ENCODE measurements around the gene UPP2.

UPP2 gene

DNA sequence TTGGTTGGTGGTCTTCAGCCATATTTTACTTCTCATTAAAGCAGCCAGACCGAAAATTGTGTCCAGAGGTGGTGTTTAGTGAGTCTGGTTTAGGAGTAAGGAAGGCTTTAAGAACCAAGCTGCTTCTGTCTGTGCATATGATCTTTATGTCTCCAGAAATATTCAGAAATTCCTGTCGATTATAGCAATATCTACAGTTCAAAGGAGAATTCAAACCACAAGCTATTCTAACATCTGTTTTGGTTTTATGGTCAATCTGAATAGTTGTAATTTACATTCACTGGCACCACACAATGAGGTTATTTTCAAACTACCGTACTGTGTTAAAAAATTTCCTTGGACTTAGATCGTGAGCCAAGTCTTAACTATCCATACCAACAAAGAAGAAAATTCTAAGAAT lies 11.3 kb downstream of the UPP2 start:
- no peak for DNase-seq

DNA sequence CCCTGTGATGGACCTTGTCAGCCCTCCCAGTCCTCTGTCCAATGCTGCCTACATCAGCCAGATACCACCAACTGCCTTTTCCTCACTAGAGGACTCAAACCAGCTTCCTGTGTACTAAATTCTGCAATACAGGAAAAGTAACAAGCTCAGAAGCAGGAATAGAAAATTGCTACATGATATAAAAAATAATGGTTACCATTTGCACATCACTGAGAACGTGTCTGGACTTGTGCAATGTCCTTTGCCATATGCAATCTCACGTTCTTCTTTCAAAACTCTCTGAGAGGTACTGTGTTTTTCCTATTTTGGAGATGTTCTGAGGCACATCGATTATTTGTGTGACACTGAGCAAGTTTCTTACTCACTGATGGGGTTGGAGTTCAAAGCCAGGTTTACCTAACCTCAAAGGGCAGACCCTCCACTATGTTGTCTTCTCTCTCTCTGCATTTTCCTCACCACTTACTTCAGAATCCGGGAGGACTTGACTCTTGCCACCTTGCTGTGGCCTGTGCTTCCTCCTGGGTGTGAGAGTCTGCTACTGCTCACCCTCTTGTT lies 12.1 kb downstream of the UPP2 start:
- no peak for DNase-seq

DNA sequence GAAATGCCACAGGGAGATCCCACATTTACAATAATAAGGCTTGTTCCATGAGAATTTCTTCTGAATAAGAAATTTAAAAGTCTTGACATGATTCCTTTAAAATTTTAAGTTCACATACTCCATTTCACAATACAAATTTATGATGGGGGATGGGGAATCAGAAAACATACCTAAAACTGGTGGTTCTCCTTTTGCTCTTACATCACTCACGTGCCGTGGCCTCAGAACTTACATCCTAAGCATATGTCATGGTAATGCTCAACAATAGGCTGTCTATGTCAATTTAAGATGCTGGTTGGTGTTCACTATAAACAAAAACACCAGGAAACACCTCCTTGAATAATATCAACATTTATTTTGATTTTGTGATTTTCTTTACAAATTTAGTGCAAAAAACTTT lies 12.8 kb downstream of the UPP2 start:
- DNase-seq: no peak

DNA sequence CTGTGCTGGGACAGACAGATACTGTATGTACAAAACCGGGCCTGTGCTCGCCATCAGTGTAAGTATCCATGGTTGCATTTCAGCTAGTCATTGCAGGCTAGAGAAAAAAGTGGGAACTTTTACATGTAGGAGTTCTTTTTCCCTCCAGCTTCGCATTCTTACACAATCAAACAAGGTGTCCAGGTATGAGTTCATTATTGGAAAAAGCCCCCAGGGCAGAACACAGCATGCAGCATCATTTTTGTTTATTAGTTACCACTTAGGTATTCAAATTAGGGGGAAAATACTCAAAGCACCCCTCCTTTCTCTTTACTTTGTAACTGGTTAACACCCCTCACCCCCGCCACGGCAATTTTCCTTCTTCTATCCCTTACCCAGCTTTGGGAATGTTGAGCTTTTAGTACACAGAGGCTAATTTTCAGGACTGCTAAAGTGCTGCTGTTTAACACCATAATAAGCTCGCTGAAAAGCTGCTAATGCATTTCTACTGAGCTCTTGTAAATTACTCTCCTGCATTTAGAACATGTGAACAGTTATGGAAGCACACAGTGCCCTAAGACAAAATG lies 13.6 kb downstream of the UPP2 start:
- no peak for DNase-seq

DNA sequence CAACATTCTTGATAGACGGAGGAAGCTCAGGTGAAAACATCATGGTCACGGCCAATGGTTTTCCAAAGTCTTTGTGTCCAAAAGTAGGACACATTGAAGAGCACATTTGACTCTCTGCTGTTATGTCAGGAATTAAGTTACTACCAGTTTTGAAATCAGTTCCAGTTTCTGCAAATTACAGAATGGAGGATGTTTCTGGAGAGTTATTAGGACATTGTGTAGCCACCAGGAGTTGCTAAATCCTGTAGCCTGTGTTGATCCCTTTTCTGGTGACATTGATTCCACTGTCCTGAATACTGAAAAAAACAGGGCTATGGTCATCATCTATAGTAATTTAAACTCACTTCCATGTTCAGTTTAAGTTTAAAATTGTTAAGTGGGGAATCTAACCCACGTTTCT lies 15.3 kb downstream of the UPP2 start:
- no peak for DNase-seq

DNA sequence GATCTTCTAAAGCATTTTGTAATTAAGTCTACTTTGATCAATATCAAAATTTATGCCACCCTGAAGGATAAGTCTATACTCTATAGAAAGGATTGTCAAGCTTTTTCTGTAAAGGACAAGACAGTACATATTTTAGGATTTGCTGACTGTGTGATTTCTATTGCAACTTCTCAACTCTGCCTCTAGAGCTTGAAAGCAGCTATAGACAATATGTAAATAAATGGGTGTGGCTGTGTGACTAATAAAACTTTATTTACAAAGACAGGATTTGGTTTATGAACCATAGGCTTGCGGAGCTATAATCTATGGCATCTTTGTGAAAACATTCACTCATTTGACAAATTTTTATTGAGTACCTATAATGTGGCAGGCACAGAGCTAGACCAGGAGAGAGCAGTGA lies 18.4 kb downstream of the UPP2 start:
- DNase-seq: no peak

DNA sequence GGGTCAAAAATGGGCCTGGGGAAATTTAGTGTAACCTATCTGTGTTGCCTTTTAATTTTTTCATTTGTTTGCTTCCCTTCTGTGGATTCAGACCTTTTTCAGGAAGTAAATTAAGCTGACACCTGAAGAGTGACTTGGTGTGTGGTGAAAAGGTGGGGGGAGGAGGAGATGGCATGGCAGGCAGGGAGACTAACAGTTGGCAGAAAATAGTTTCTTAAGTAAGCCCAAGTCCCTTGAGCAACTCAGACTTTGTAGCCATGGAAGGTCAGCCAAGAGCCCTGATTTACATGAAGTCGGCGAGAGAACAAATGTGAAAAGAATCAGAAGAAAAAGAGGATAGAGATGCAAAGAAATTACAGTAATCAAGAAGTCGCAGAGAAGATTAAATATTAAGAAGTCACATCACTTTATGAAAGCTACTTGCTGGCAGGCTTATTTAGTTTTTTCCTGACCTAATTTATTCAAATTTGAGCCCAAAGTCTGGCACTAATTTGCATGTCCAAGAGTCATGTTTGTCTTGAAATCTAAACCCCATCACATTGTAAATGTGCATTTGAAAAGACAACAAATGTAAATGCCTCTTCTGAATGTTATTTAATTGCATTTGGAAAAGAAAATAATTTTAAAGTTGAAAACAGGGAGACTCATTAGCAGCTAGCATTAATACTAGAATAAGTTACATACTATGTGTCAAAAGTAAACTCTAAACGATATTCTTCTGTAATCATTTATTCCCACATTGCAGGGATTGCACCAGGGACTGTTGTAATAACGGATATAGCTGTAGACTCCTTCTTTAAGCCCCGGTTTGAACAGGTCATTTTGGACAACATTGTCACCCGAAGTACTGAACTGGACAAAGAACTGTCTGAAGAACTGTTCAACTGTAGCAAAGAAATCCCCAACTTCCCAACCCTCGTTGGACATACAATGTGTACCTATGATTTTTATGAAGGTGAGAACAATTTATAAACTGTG lies 19.3 kb downstream of the UPP2 start:
- no peak for DNase-seq

DNA sequence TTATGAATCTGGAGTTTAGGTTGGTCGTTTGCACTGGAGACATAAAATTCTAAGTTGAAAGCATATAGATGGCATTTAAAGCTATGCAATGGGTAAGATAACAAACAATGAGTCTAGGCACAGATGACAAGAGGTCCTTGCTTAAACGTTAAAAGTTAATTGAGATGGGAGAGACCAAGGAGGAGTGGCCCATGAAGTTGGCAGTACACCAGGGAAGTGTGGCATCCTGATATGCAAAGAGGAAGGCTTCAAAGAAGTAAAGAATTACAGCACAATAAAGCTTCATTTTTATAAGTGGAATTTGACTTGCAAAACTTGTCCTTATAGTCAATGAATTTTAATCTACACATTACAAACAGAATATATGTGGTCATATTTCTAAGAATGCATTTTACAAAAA lies 23.2 kb downstream of the UPP2 start:
- DNase-seq: no peak

DNA sequence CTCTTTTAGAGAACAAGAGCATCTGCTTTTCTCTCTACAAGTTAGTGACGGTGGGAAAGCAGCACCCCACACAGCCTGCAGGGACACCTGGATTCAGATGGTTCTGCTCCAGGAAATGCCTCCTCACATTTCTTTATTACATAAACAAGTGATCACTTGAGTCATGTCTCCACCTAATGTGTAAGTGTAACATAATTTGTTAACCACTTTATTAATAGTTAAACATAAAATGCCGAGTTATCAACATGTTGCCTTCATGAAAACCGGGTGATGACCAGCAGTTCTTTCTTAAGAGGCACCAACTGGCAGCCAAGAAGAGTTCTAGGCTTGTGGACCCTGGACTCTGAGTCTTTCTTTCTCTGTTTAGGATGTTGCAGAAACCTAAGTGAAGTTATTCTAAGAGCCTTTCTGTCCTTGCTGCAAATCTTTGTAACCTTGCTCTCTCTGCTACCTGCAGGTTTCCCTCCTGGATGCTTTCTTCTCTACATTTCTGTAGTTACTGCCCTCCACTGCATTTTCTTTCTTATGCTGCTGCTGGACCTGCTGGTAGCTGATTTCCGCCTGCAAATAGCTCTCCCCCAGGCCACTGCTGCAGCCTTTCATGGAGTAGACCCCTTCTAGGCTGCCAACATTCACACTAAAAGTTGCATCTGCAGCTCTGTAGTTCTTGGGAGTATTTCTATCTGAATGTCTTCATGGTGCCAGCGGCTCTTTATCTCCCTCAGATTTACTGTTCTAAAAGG lies 24.3 kb downstream of the UPP2 start:
- DNase-seq: no peak

DNA sequence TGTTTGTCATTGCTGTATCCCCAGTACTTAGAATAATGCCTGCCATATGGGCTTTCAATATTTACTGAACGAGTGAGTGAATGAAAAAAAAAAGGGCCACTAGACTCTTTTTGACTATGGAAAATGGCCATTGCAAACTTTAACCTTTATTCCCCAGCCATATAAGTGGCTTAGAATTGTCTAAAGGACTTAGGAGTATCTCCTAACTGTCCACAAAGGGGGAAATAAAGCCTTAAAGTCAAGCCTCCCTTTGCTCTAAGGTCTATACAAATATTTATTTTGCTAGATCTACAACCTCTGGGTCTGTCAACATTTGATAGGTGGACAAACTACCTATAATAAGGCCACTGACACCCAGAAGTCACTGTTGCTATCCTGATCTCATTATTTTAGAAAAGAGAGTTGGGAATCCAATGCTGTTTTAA lies 25.7 kb downstream of the UPP2 start:
- DNase-seq: no peak

DNA sequence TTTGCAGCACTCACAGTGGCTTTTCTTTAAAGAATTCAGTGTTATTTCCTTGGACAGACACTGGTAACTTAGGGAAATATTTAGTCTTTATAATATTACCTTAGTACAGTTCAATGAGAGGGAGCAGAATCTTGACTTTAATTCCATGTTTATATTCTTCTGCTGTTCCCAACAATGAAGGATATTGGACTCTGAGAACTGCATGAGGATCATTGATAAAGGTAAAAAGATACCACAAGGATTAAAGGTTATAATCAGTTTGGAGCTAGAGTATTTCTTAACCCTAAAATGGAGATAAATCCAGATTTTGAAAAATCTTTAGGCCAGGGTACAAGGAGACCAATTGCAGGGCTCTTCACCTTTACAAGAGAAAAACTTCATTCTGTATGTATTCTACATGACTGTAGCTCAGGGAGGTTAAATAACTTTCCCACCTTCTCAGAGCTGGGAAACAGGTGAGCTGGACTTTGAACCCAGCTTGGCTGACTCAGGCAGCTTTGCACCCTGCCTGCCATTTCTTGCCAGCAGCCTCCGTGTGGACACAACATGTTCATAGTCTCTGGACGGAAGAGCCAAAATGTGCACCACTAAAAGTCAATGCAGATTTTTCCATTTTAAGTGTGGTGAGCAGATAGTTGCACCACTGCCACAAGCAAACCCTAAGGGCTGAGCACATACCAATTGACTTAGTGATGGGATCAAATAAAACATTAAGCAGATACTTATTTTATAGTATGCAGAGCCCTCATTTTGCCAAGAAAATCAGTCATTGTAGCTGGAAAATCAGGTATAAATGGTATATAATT lies 26.7 kb downstream of the UPP2 start:
- DNase-seq: no peak

DNA sequence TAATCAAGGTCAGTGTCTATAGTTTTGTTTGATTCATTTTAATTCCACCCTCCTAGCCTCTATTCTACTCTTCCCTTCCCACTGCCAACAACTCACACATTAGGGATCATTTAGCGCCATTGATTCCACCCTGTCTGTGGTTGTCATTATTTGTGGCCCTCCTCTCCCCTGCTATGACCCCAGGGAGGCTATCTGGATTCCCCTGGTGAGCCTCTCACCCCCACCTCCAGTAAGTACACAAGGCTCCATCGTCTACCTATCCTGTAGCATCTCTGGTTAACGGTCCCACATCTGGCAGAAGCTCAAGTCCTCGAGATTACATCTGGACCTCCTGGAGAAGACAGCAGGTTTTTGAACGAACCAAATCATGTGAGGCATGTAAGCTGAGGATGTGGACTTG lies 27.4 kb downstream of the UPP2 start:
- DNase-seq: no peak

DNA sequence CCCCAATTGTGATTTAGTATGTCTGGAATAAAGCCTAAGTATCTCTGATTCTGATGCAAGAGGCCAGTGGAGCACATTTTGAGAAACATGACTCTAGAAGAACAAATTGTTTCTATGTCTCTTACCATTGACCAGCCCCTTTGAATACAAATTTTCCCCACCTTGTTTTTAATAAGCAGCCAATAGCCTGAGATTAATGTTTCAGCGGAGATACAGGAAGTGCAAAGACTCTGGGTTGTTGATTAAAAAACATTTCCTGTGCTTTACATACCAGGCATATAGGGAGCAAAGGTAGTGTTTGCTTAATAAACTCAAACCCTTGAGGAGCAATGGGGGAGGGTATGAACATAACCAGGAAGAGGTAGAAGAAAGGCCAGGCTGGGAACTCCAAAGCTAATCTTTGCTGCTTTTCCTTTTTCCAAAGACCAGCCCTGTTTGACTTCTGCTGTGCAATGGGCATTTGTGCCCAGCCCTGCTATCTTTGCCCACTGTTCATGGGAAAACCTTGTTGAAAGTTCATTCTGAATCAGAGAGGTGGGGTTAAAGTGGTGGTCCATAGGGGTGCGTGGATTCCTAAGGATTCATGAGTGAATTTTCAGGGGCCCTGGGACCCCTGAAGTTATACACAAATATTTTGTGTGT lies 29.3 kb downstream of the UPP2 start:
- DNase-seq: no peak

DNA sequence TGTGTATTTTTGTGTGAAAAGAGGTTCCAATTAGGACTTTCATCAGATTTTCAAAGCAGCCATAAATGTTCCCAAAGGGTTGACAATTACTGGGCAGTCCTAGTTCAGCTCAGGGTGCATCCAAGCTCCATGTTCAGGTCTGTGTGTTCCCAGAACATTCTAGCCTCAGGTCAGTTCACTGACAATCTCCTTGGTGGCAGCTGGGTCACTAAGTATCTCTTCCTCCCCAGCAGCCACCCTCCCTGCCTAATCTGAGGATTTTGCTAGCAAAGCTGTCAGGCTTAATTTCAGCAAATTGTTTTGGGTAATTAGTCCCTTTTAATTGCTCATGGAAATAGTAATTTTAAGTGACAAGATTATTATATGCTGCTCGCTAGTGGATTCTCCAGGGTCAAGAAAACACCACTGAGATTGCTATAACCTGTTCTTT lies 29.8 kb downstream of the UPP2 start:
- DNase-seq: no peak

DNA sequence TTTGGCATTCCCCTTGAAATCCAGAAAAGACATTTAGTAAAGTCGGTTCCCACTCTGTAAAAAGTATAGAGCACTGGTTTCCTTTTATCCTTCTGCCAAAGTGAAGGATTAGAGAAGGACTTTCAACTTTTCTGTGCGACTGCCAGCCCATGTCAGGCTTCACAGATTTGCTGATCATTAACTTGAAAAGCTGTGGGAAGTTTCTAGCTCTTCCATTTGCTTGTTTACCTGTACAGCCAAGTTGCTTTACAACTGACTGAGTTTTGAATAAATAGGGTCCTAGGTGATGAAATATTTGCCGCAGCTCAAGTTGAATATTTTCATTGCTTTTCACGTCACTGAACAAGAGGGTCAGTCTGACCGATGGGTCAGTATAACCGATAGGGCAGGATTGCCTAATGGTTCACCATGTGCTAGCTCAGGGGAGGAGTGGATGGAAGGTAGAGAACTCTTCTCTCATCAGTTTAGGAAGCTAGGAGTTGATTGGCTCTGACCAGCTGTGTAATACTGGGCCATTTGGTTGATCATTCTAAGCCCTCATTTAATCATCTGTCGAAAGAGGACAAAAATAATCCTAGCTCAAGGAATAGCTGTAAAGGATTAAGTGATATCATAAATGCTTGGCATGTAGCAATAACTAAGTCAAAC lies 30.4 kb downstream of the UPP2 start:
- no peak for DNase-seq

DNA sequence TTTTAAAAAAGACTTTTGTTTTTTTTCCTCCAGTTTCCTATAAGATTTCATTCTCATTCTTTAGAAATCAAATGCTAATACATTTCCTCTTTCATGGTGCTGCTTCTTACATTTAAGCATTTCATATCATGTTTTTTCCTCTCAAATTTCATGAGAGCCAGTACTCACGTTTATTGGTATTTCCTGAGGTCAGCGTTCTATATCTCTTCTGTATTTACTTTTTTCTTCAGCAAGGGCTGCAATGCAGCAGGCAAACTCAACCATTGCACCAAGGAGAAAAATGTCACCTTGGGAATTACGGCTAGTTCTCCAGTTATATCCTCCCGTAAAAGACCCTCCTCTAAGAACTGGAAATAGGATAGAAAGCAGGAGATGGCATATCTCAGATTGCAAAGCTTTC lies 32.4 kb downstream of the UPP2 start:
- no peak for DNase-seq

DNA sequence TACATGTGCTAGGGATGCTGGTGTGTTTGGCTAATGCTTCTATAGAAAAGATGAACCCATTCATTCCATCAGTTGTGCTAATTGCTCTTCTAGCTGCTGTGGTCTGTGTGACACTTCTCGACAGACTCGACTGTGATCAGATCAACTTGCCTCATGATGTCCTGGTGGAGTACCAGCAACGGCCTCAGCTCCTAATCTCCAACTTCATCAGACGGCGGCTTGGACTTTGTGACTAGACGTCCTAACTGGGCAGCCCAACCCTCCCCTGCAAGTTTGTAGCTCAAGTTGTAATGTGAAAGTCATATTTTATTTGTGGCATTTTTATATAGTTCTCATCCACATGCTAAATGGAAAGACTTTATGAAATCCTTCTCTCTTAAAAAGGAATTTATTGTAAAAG lies 33.0 kb downstream of the UPP2 start:
- no peak for DNase-seq

DNA sequence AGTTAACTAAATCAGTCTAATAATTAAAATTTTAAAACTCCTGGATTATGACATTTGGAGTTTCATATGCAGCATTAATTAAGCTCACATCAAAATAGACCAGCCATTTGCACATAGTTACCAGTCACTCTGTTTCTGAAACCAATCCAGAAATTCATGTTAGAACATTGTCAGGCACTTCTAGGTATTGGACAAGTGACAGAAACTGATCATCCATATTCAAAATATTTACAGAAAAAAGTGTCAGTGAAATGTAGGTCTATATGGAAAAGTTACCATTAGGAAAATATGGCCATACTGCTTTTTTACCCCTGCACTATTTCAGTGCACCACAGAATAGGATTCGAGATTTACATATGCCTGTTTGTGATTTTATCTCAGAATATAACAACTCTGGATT lies 33.4 kb downstream of the UPP2 start:
- DNase-seq: no peak

DNA sequence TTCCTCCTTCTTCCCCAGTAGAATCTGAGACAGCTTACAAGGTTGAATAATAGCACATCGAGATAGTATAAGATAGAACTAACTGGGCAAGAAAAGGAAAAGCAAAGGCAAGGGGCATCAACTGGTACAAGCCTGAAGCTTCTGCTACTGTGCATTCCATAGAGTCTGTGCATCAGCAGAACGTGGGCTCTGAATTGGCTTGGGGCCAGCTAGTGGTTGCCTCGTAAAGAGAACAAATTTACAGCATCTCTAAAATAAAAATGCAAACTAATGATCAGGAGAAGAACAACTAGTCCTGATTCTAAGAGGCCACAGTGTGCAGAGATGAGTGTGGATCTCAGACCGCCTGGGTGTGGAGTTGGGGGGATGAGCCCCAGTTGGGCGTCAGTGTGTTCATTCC lies 36.6 kb downstream of the UPP2 start:
- no peak for DNase-seq

DNA sequence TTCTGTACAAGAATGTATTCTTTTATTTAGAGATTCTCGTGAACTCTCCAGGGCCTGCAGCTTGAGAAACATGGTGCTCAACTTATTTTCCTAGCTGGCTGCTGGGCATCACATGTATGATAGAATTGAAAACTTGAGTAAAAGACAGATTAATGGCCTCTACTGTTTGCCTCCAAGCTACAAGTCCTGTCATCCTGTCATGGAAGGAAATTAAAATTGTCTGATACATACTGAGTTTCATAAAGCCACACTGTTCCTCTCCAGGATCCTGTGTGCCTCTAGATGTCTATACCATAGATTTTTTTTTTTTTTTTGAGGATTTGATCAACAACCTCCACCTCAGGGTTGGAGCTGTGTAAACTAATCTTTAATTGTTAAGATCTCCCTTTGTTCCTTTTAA lies 38.5 kb downstream of the UPP2 start:
- DNase-seq: no peak

DNA sequence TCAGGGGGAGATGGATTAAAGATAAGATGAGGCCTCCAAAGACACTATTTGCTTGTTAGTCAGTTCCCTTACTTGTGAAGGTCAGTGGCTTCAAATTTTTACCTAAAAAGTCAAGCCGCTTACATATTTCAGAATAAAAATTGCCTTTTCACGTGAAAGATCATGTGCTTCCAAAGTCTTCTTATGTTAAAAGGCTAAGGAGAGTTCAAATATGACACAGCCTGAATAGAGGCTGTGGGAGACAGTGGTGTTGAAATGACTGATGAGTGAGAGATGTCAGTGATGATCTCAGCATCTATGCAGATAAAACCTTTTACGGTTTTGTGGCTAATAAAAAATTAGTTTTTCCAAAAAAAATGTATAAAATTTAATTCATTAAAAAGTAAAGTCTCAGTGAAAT lies 40.5 kb downstream of the UPP2 start:
- no peak for DNase-seq
